Forelimb muscle (tissue), 1 donor: ENCODE measurements around the gene MBD4. TPM values are rescaled to one million over a fixed set of nuclear protein-coding genes. Genes with fewer than 3 reads are reported as not detected.

Experiments used
- DNase-seq: peaks from one replicate; pipeline ENCODE4 v3.0.0-alpha.2; 2013; ENCODE audit warnings: low read depth
- polyA plus RNA-seq: library from polyadenylated mRNA; unstranded; fragments of 120-200 nt; gene quantifications from one replicate; pipeline ENCODE4 v1.2.1, GENCODE V29; 2013; ENCODE audit not compliant: insufficient read length

The MBD4 gene
- polyA plus RNA-seq, 1 donor = 26.5 TPM

GRCh38 chr3:129463094-129463493, 23.3 kb upstream of the MBD4 start:
- DNase-seq = no peak

GRCh38 chr3:129462361-129462968, 22.7 kb upstream of the MBD4 start:
- DNase-seq = no peak

- no peak for DNase-seq
Measured at GRCh38 chr3:129461461-129462146, 21.9 kb upstream of the MBD4 start.

GRCh38 chr3:129461022-129461421, 21.3 kb upstream of the MBD4 start:
- no peak for DNase-seq

GRCh38 chr3:129460572-129460971, 20.8 kb upstream of the MBD4 start:
- DNase-seq = no peak

- DNase-seq = no peak
Measured at GRCh38 chr3:129460155-129460554, 20.4 kb upstream of the MBD4 start.

GRCh38 chr3:129453732-129454131, 14.0 kb upstream of the MBD4 start:
- no peak for DNase-seq

- no peak for DNase-seq
Measured at GRCh38 chr3:129449279-129450115, 9.7 kb upstream of the MBD4 start.

GRCh38 chr3:129448186-129448895, 8.6 kb upstream of the MBD4 start:
- DNase-seq = no peak

GRCh38 chr3:129446926-129447325, 7.2 kb upstream of the MBD4 start:
- no peak for DNase-seq

- DNase-seq = no peak
Measured at GRCh38 chr3:129445471-129445870, 5.7 kb upstream of the MBD4 start.

GRCh38 chr3:129442947-129443346, 3.2 kb upstream of the MBD4 start:
- DNase-seq = no peak

GRCh38 chr3:129442486-129442885, 2.7 kb upstream of the MBD4 start:
- DNase-seq = no peak

GRCh38 chr3:129441782-129442181, 2.0 kb upstream of the MBD4 start:
- DNase-seq = no peak

GRCh38 chr3:129441215-129441614, 1.5 kb upstream of the MBD4 start:
- no peak for DNase-seq

GRCh38 chr3:129440618-129441190, 956 bp upstream of the MBD4 start:
- no peak for DNase-seq

- DNase-seq = no peak
Measured at GRCh38 chr3:129439226-129439816, 427 bp downstream of the MBD4 start.

GRCh38 chr3:129435367-129435766, 4.4 kb downstream of the MBD4 start:
- DNase-seq = no peak

- DNase-seq = no peak
Measured at GRCh38 chr3:129434140-129434539, 5.6 kb downstream of the MBD4 start.

- no peak for DNase-seq
Measured at GRCh38 chr3:129433565-129433964, 6.2 kb downstream of the MBD4 start.

GRCh38 chr3:129432671-129433070, 7.1 kb downstream of the MBD4 start:
- no peak for DNase-seq
